NCI-H446 treated with DMSO at 0.1 percent for 48 hours (cell line): Measurements from ENCODE around the gene ANAPC1.
"Not testable (repeated sequence)": the region's sequence is repeated elsewhere in the genome, so short reads cannot be mapped to it uniquely, and the experiment has no call there.

Experiments used
- DNase-seq: peaks from one replicate; lab custom pipeline; 2025; lab: John Stamatoyannopoulos, UW

The ANAPC1 gene

DNA sequence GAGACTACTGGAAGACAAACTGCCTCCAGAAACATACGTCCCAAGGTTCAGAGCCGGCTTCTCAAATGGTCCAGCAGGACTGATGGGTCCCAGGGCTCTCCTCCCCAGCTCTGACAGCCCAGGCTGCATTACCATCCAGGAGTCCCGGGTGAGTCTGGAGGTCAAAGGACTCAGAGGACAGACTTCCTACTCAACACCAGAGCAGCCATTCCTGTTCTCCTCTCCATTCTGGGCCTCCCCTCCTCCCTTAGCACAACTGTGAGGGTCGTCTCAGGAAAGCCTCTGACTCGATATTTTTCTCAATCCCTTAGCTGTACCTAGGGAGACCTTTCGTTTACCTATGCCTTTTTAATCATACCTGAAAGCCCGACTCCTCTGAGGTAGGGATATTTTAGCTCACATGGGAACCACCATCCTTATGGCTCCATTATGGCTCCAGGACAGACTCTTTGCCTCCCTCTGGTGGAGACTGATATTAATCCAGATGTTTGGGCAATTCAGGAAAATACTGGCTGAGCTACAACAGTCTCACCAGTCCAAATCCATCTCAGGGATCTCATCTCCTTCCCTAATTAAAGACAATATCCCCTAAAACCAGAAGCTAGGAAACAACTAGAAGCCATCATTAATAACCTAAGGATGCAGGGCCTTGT, 70.9 kb downstream of the ANAPC1 start:
- not testable (repeated sequence) for DNase-seq

DNA sequence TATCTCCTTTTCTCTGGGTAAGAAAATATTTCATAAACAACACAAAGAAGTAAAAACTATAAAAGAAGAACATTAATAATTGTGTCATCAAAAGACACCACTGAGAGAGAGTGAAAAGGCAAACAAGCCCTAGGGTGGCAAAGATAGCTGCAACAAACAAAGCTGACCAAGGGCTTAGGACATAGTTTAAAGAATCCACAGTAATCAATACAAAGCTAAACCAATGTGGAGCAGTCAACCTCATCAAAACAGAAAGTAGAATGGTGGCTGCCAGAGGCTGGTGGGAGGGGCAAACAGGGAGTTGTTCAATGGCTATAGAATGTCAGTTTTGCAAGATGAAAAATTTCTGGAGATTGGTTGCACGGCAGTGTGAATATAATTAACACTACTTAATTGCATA, 93.4 kb downstream of the ANAPC1 start:
- DNase-seq: not testable (repeated sequence)

DNA sequence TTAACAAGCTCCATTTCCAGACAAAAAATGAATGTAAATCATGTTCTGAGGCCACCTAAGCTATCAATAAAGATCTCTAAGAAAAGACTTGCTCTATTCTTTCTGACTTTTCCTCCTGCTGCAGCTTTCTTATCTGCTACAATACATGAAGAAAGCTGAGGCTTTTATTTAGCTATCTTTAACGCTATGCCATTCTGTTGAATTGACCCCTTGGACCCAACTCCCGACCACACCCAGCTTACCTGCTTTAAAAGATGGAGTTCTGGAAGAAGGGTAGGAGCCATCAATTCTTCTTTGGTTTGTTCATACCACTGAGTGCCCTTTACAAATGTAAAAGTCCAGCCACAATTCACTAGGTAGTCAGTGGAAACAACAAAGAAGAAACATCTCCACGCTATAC, 99.9 kb downstream of the ANAPC1 start:
- not testable (repeated sequence) for DNase-seq

DNA sequence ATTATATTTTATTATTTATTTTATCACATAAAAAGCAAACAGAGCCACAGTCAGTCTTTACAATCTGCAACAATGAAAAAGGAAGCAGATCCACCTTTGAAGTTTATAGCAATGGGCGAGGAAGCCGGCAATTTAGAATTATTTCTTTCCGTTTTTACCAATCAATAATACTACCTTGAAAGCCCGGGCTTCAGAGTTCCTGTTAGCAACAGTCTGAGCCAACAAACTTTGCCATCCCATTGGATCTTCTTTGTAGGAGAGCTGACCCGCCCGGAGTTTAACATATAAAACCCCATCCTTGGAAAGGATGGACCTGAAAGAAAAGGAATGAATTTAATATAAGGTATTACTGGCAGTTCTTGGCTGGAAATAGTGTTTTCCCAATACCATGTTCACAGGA, 101.8 kb downstream of the ANAPC1 start:
- not testable (repeated sequence) for DNase-seq

DNA sequence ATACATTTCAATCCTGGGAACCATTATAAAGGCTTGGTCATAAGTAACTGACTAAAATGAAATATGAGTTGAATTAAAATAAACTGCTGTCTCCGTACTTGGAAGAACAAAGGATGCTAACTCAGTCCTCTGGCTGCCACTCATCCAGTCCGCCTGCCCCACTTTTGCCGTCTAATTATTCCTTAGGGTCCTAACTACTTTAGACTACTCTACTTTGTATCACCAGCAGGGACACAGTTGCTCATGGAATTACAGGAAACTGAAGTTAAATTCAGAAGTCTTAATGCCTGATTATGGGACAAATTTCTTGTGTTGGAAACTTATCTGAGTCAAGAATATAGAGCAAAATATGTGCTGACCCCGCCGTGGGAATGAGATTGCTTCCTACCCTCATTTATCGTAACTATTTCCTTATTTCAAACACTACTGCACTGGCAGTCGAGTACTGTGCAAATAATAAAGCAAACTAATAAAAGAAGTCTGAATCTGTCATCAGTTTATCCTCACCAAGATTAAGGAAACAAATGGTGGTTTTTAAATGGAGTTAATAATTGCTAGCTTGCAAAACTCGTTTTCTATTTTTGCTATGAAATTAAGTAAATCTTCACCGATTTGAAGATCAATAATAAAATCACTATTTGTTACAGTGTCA, 102.4 kb downstream of the ANAPC1 start:
- DNase-seq: not testable (repeated sequence)

DNA sequence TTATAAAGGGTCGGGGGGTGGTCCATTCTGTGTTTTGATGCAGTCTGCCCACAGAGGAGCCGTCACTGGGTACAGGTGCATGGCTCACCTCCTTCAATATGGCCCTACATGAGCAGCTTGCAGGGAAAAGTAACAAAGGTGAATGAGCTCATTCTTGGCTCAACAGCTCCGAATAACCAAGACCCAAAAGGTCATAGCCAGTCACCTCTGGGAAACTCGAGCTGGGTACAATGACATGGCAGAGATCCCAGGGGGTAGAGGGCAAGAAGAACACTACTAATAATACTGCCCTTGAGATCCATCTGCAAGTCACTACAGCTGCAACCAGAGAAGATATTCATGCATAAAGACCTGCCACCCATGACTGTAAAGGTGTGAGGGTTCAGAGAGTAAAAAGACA, 106.8 kb downstream of the ANAPC1 start:
- not testable (repeated sequence) for DNase-seq

DNA sequence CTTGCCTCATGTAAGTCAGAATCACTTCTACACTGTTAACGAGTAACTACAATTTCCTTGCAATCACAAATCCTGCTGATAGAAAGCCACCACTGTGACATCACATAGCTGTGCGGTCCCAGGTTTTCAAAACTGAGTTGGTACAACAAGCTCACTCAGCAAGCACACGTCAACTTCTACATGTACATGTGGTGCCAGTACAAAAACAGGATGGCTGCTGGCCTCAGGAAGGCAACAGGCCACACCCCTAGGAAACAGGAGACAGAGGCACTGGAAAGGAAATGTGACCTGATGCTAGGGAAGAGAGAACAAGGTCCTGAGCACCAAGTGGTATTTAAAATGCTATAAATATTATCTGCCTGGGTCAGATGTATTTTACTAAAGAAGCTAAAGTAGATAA, 107.7 kb downstream of the ANAPC1 start:
- not testable (repeated sequence) for DNase-seq

DNA sequence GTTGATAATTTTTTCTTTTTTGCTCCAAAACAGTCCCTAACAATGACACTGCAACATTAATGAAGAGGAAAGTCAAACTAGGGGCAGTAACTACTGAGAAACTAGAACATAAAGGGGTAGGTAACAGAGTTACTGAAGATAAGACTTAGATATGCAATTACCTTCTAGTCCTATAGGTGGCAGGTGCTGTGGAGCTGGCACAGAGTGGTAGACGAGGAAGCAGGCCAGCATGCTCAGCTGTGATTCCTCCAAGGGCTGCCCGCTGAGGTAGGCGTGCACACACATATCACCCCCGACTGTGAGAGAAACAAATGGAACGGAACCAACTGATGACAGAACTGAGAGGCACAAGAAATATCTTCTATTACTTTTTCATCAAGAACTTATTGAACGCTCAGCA, 111.8 kb downstream of the ANAPC1 start:
- not testable (repeated sequence) for DNase-seq

DNA sequence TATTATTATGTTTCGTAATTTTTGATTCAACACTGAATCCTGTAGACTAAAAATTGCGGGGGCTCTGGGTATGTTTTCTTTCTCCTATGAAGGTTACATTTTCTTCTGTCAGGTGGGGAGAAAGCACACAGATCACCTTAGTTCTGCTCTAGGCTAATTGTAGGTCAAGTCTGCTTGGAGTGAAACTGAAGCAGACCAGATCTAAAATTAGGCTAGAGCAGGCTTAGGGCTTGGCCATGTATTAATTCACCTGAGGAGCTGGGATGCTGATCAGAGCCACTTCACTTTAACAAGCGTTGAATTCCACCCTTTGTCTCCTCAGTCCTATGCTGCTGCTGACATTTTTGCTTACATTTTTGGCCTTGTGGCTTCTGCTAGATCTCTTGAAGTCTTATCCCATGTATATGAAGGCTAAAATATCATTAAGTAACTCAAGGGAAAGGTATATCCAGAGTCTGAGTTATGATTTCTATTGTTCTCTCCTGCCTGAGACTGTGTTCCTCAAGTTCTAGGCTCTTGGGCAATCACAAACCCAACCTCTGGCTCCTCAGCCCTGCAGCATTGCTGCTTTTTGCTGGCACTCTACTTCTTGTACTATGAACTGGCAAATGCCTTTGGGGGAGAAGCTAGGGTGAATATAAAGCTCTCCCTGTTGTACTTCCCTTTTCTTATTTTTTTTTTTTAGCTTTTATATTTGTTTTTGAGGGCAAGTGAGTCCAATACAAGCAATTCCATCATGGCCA, 112.9 kb downstream of the ANAPC1 start:
- DNase-seq: not testable (repeated sequence)

DNA sequence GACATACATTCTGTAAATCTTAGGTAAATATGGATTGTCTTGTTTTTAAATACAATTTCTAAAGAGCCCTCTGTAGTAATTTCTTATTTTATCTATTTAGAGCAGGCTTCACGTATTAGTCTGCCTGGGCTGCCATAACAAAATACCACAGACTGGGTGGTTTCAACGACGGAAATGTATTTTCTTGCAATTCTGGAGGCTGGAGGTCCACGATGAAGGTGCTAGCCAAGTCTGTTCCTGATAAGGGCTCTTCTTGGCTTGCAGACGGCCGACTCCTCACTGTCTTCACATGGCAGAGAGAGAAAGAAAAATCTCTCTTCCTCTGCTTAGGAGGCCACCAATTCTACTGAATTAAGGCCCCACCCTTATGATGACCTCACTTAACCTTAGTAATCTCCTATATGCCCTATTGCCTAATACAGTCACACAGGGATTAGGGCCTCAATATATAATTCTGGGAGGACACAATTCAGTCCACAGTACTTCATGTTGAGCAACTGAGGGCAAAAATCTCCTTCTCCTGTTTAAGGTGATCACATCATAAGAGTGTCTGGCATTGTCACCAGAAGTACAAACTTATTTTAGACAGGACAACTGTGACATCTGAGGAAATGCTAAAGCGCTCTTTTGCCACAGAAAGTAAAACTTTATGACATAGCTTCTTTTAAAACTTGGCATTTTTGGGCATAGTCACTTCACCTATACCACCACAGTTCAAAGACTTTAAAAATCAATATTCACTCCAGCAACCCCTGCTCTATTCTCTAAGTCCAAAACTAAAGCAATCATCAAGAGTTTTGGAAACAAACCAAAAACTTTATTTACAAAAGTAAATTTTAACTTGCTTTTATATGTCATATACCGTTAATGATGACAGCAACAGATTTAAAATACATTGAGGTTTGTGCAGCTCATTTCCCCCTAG, 115.5 kb downstream of the ANAPC1 start:
- DNase-seq: not testable (repeated sequence)

DNA sequence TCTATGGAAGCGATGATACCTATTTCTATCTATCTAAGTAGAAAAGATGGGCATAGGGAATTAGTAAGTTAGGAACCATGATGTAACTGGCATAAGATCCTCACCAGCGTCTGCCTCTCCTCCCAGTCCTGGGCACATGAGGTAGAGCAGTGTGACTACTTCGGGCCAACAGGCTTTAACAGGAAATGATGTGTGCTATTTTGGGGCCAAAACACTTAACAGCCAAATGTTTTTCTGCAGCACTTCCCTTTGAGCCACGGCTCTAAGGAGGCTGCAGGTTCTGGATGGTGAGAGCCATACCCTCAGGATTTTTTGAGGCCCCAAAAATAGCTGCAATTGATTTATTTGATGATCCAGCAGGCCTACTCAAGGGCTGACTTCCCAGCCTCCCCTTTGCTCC, 116.9 kb downstream of the ANAPC1 start:
- not testable (repeated sequence) for DNase-seq

DNA sequence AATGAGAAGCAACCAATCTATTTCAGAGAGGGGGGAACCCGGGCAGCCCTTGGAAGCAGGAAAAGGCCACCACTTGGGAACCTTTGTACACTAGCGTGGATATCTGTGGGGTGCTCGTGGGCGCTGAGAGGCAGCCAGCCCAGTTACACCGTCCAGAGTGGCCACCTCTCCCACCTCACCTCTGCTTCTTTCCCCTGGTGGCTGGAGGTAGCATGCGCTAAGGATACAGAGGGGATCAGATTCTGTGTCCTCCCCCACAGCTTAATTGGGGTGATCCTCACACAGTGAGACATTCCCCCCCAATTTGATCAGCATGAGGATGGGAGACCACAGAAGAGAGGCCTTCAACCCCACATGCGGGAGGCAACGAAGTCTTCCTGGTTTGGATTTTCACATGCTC, 117.7 kb downstream of the ANAPC1 start:
- DNase-seq: not testable (repeated sequence)

DNA sequence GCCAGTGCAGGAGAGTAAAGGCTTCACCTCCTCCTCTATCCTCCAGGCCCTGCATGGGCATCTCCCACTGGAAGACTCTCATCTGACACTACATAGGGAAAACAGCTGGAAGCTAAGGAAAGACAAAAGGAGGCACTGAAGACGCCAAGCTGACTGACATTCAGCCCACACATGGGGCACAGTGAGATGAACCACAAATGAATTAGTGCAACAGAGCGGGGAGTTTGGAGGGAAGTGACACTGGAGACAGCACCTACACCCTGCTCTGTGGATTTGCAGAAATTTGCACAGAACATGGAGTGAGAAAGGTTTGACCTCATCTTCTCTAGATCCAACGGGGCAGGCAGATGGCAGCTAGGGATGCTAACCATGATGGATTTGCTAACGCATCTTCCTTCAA, 119.8 kb downstream of the ANAPC1 start:
- DNase-seq: not testable (repeated sequence)

DNA sequence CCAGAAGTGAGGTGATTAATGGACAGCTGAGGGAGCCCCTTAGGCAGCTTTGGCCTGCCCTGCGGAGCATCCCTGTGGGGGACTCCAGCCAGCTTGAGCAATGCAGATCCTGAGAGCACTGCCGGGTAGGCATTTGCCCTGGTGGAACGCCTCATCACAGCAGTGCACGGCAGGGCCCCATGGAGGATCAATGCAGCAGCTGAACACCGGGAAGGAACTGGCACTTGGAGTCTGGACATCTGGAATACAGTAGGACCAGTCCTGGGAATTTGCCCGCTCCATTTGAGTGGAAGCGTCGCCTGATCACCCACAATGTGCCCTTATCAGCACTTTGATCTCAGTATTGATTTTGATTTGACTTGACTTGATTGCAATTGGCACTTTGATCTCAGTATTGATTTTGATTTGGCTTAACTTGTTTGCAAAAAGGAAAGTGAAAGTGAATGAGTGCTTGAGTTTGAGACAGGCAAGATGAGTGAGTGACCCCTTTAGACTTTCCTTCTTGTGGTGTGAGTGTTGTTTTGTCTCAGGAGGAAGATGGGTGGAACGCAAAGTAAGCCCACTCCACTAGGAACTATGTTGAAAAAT, 123.2 kb downstream of the ANAPC1 start:
- not testable (repeated sequence) for DNase-seq

DNA sequence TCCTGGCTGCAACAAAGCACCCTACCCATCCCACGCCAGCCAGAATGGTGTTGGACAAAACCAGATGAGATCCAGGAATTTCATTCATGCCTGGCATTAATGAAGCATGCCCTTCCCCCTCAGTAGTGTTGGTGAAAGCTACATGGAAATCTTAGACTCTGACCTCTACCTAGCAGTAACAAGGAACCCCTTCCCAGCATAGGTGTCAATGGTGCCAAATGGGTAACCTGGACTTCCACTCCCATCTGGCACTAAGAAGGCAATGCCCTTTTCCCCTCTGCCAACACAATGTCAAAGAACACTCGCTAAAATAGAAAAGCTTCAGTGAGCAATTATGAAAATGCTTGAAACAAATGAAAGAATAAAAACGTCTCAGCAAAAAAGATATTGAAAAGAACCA, 131.5 kb downstream of the ANAPC1 start:
- not testable (repeated sequence) for DNase-seq

DNA sequence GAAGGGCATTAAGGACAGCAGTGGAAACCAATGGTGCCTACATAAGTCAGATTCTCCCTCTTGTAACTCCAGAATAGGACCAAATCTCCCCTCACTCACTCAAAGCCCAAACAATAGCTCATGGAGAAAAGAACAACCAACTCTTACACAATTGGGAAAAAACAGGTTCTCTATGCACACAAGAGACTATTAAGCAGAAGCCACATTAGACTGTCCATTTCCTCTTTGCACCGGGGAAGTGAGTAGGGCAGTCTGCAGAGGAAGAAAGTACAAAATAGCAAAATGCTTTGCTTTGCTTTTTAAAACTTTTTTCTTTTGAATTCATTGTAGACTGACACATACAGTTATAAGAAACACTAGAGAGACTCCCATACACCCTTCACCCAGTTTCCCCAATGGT, 133.4 kb downstream of the ANAPC1 start:
- DNase-seq: not testable (repeated sequence)

DNA sequence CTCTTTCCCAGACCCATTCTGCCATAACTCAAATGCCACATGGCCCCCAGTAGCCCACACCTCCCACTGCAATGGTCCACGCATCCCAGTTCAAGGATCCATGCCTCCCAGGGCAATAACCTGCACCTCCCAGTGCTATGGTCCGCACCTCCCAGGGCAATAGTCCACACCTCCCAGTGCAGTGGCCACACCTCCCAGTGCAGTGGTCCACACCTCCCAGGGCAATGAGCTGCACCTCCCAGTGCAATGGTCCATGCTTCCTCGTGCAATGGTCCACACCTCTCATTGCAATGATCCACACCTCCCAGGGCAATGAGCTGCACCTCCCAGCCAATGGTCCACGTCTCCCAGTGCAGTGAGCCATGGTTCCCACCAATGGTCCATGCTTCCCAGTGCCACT, 135.6 kb downstream of the ANAPC1 start:
- not testable (repeated sequence) for DNase-seq

DNA sequence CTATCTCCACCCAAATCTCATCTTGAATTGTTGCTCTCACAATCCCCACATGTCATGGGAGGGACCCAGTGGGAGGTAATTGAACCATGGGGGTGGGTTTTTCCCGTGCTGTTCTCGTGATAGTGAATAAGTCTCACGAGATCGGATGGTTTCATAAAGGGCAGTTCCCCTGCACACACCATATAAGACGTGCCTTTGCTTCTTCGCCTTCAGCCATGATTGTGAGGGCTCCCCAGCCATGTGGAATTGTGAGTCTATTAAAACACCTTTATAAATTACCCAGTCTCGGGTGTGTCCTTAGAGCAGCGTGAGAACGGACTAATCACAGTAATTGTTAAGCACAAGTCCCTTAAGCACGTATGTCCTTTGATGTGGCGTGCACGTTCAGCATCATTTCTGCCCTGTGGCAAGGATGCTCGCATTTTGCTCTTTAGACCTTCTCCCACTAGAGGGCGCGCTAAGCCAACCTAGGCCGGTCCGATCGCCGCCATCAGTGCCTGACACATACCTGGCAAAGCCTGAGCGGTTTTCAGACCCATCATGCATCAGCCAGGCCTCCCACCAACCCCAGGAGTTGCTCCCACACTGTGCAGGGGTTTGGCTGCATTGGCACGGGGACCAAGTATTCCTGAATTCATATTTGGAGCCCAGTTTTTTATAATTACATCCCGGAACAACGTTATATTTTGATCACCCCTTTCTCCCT, 136.4 kb downstream of the ANAPC1 start:
- not testable (repeated sequence) for DNase-seq

DNA sequence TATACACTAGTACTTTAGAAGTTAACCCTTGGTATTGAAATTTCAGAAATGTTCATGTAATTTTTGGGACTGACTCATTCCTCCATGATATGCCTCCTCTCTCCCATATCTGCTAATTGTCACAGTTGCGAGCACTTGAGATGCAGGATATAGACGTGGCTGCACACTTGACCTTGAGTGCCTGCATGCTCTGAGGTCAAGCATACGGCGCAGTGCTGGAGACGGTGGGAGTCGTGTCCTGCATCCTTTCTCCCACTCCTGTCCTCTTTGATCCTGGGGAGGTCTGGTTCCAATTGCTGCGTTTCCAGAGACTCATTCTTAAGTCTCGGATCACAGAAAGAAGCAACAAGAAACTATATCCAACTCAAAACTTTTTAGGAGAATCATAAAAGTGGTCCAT, 139.2 kb downstream of the ANAPC1 start:
- DNase-seq: not testable (repeated sequence)

DNA sequence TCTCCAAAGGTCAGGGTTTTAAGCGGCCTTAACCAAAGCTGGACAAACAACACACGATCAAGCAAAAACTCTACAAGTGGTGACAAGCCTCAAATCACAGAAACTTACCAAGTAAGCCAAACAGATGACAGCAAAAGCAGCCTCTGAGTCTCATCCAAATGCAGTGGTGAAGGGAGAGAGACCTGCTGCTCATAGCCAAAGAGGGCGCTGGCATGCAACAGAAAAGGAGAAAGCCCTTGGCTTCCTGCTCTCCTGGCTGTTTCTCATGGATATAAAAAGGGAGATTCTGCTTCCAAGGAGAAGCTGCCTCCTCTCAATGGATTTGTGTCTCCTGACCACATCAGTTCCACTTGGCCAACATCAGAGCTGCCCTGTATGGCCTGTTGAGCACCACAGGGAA, 142.5 kb downstream of the ANAPC1 start:
- not testable (repeated sequence) for DNase-seq
